OCI-M1 (cell line): ENCODE measurements around the gene SVIL.
A peak's percentile ranks its signal among the peaks of the same experiment; 100 is the strongest.
"Not testable (repeated sequence)": the region's sequence is repeated elsewhere in the genome, so short reads cannot be mapped to it uniquely, and the experiment has no call there.

Experiments
- DNase-seq: peaks from one replicate; lab custom pipeline; 2025; lab: John Stamatoyannopoulos, UW

SVIL gene

DNA sequence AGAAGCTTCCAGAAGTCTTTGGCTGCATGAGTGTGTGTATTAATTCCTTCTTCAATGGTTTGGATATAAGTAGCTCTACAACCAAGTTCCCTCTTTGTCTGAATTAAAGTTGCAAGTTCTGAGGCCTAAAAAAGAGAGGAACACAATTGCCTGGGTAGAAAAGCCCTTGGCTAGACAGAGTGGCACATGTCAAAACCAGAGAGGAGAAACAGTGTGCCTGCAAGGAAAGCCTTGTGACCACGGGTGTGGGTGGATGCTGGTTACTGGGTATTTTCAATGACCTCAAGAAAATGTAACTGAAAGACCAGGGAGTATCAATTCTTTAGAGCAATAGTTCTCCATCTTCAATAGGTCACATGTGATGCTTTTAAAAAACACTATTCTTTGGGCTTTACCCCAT is 148.3 kb downstream of the SVIL start:
- no peak for DNase-seq

GRCh38 chr10:29484677-29485076 is 150.1 kb downstream of the SVIL start:
- not testable (repeated sequence) for DNase-seq

DNA sequence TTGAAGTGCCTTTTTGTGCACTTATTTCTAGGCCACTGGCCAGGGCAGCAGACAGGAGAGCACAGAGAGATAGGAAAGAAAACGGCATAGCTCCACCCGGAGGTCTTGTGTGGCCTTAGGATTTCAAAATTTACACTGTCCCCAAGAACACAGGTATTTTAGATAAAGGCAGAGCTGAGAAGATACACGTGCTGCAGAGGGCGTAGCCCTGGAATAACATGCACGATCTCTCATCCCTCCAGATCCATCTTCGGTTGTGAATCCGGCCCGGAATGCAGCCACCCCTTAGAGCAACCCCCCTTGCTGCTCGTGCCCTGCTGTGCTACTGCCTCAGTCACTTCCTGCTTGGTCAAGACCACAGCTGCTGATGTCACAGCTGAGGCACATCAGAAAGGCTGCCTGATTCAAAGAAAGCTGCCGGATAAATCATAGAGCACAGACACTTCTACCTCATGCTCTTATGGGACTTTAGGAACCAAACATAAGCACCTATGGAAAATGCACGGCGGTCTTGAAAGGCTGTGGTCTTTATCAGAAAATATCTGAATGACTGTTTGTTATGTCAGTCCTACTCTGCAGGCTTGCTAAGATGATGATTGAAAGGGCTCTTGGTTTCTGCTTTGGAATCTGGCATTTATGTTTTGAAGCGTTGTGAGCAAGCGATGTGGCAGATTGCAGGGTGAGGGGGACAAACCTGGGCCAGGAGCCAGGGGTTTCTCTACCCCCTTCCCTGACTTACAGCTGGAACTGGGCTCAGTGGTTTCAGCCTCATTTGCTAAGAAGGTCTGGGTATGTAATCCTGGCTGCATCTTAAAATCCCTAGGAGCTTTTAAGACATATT is 152.0 kb downstream of the SVIL start:
- DNase-seq: peak; percentile 44

GRCh38 chr10:29481906-29482440 is 152.8 kb downstream of the SVIL start:
- DNase-seq: peak; percentile 36

DNA sequence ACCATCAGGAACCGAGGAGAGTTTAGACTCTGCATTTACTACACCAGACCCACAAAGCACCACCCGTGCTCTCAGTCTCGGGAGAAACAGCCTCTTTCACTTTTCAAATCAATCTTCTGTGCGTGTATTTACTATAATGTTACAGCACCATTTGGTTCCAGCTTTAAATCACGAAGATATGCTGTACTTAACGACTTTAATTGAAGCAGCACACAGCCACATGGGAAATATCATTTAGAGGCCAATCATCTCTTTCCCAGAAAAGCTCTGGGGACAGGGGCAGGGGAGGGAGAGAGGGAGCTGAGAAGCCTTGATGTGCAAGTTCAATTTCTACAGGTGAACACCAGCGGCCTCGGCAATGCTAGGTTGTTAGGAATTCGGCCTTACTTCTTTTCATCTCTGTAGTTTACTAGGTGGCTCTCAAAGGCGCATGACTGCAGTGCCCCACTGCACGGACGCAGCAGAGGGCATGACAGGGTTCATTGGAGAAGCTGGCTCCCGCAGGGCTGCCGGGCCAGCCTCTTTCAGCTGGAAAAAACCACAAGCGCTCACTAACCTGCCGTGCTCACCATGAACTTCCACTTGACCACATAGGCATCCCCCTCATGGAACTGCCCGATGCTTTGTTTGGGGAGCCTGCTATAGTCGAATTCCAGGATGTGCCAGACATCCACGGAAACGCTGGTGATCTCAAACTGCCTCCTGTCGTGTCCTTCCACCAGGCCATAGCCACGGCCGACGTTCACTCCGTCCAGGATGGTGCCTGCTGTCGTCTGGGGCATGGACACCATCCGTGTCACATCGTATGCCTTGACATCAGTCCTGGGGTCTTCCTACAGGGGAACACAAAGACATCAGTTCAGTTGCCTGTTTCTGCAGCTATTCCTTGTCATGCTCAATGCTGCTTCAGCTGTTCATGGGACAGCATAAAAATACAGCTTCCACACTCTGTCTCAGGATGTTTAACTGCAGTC is 154.5 kb downstream of the SVIL start:
- DNase-seq: no peak

DNA sequence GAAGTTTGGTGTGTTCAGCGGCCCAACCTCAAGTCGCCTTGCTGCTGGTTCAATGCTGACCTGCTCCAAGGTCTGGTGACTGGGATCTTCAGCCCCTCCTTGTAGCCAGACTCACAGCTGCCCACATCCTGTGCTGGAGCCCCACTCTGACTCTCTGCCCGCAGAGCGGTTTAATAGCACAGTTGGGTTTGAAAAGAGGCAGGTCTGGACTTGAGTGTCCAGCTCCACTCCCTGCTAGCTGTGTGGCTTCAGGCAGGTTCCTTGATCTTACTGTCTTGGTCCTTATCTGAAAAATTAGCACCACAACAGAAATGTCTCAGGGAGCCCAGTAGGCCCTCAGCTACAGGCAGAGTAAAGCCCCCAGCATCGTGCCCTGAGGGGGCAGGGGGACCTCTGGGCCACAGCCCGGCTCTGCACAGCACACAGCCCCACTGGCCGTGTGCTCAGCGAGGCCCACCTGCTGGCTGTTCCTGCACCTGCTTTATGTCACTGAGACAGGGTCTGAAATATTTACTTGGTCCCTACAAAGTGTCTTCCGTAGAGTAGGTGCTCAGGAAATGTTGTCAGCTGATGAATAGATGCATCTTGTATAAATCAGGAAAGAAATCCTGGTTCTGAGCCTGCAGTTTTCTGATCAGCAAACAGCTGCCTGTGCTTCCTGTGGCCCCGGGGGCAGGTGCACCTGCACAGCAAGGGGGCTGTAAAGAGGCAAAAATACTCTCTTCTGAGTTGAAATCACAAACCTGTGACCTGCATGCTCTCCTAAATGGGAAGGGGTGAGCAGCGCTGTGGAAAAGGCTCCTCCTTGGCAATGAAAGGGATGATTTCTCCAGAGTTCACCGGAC is 155.5 kb downstream of the SVIL start:
- DNase-seq: peak; percentile 9

- DNase-seq: no peak
These were observed 161.2 kb downstream of the SVIL start for GRCh38 chr10:29473406-29474100.

GRCh38 chr10:29473087-29473356 is 161.7 kb downstream of the SVIL start:
- no peak for DNase-seq

DNA sequence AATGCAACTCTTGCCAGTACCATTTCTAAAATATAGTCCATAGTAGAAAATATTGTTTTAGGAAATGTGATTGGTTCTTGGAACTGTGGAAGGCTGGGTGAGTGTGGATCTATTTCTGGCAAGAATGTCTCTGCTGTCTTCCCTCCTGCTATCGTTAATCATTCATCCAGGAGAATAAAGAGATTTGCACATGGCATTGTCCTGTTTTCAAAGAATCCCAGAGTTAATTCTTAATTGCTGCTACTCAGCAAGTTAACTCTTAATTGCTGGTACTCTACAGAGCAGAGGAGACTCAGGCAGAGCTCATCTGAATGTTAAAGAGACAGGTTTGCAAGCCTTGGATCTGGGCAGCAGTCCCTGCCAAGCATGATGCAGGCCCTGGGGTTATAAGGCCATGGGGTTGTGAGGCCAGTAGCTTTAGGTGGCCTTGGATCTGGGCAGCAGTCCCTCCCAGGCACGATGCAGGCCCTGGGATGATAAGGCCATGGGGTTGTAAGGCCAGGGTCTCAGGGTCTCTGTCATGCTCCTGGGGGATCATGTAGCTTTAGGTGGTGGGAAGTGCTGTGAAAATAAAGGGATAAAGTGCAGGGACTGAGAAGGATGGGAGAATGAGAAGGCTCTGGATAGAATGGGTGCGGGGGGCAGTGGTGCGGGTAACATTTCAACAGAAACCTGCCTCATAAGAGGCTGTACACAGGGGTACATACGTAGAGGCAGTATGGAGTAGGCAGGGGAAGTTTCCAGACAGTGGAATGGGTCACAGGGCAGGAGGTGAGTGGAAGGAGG is 162.3 kb downstream of the SVIL start:
- no peak for DNase-seq

- DNase-seq: peak; percentile 67
These were observed 163.3 kb downstream of the SVIL start for GRCh38 chr10:29471544-29471859.

- no peak for DNase-seq
These were observed 163.8 kb downstream of the SVIL start for GRCh38 chr10:29470843-29471543.

DNA sequence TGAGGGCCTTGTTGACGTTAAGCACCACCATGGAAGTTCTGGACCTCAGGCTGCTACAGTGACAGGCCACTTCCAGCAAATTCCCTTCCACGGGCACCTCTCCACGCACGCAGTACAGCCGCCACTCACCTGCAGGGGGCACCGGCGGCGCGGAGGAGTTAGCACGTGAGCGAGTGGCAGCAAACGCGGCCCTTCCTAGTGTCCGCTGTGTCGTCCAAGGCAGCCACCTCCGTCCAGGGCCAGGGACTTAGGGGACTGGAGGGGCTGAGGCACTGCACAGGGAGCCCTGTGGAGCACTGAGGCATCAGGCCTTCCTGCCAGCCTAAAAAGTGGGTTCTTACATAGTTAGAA is 164.4 kb downstream of the SVIL start:
- no peak for DNase-seq

GRCh38 chr10:29469481-29470354 is 165.1 kb downstream of the SVIL start:
- no peak for DNase-seq

DNA sequence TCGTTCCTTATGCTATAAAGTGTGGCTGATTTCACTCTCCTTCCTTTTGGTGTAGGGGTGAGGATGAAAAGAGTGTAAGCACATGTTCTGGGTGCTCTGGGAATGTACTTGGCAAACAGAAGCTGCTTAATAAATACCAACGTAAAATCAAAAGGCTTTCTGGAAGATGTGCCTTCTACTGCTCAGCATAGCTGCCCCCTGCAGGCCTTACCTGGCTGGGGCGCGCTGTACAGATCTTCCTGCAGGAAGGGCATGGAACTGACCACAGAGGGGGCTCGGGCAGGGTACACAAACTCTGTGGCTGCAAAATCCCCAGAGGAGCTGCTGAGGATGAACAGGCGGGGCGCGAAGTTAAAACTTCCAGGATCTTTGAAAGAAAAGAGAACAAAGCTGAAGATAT is 169.4 kb downstream of the SVIL start:
- DNase-seq: no peak

DNA sequence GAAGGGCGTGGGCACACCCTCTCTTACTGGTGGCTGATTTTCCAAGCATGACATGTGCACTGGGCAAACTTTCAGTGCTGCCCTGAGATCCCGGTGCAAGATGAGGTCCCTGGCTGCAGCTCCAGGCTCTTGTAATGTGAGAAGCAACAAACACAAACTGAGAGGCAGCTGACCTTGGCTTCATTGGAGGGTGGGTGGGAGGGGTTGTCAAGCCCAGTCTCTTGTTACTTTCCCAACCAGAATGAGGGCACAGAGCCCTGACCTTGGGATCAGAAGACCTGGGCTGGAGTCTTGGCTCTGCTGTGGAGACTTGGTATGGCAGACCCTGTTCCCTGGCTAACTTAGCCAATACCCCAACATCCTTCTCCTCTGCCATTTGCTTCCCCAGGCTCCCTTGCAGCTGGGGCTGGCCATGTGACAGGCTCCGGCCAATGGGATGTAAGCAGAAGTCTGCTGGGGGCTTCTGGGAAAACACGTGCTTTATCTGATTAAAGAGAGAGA is 170.1 kb downstream of the SVIL start:
- not testable (repeated sequence) for DNase-seq

DNA sequence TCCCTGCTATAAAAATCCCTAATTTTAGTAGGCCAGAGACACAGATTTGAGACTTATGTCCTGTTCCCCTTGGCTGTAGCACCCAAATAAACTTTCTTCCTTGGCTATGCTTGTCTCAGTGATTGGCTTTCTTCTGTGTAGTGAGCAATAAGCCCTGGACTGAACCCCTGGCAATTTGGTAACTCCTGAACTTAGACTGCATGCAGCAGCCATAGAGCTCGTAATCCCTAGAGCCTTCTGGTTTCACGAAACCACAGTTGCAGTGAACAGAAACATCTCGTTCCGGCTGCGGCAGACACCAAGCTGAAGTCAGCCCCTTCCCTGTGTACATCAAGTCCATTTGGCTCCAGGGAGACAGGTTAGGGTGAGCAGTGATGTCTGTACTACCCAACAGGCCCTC is 173.7 kb downstream of the SVIL start:
- no peak for DNase-seq

GRCh38 chr10:29458190-29458589 is 176.6 kb downstream of the SVIL start:
- not testable (repeated sequence) for DNase-seq

DNA sequence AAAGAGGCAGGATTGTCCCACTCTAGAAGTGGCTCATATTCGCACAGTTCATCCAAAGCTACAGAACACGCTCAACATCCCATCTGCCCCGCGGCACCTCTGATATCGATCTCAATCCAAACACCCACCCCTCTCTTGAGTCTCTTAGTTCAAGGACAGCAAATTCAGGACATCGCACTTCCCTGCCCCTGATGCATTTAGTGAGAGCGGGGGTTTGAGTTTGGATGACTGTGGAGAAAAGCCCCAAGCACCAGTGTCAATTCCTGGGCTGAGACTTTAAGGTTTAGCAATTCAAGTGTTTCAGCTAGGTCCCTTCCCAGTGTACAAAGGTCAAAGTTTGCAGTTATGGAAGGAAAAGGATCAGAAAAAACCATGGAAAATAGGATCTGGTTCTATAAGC is 179.7 kb downstream of the SVIL start:
- no peak for DNase-seq

GRCh38 chr10:29454250-29454649 is 180.5 kb downstream of the SVIL start:
- DNase-seq: no peak
